Erythroblast (primary cell): ENCODE data around the gene ZNF618.

ENCODE experiments used
- DNase-seq, 2 experiments: peaks; one replicate each; lab custom pipeline; 2025; lab: John Stamatoyannopoulos, UW
- GATA1 ChIP-seq: IDR thresholded peaks from 2 replicates; pipeline ENCODE4 v1.6.1; 2011; ENCODE audit warnings: low read depth, mild to moderate bottlenecking, control low read depth, low read length, moderate library complexity
- POLR2A ChIP-seq: IDR thresholded peaks from 2 replicates; pipeline ENCODE4 v1.6.1; 2011; ENCODE audit warnings: mild to moderate bottlenecking, low read length

Gene ZNF618

GRCh38 chr9:114054191-114054690, 178.1 kb downstream of the ZNF618 start:
- TF ChIP-seq POLR2A (no peak), GATA1 (no peak)
- DNase-seq = no peak

GRCh38 chr9:114055061-114055460, 179.0 kb downstream of the ZNF618 start:
- DNase-seq = no peak
- TF ChIP-seq POLR2A (no peak), GATA1 (no peak)

- no peak for DNase-seq
- TF ChIP-seq GATA1 = no peak
- TF ChIP-seq POLR2A = no peak
Measured at GRCh38 chr9:114055894-114056293, 179.8 kb downstream of the ZNF618 start.

GRCh38 chr9:114056527-114056926, 180.4 kb downstream of the ZNF618 start:
- TF ChIP-seq POLR2A (no peak), GATA1 (no peak)
- no peak for DNase-seq

- TF ChIP-seq GATA1 (no peak), POLR2A (no peak)
- no peak for DNase-seq
Measured at GRCh38 chr9:114057161-114057885, 181.2 kb downstream of the ZNF618 start.

GRCh38 chr9:114058688-114059046, 182.6 kb downstream of the ZNF618 start:
- TF ChIP-seq GATA1 (no peak), POLR2A (no peak)

GRCh38 chr9:114059047-114059803, 183.1 kb downstream of the ZNF618 start:
- no peak for DNase-seq
- TF ChIP-seq GATA1 = no peak
- TF ChIP-seq POLR2A = no peak

More at GRCh38 chr9:114058688-114059046, 182.6 kb downstream of the ZNF618 start:
- DNase-seq = no peak

GRCh38 chr9:114060070-114060469, 184.0 kb downstream of the ZNF618 start:
- no peak for DNase-seq
- no peak for TF ChIP-seq GATA1
- no peak for TF ChIP-seq POLR2A

- no peak for DNase-seq
- TF ChIP-seq POLR2A (no peak), GATA1 (no peak)
Measured at GRCh38 chr9:114060711-114061110, 184.6 kb downstream of the ZNF618 start.

- no peak for DNase-seq
- no peak for TF ChIP-seq GATA1
- no peak for TF ChIP-seq POLR2A
Measured at GRCh38 chr9:114061292-114061691, 185.2 kb downstream of the ZNF618 start.

GRCh38 chr9:114061830-114062474, 185.8 kb downstream of the ZNF618 start:
- no peak for DNase-seq
- no peak for TF ChIP-seq POLR2A
- TF ChIP-seq GATA1 = no peak

- no peak for TF ChIP-seq POLR2A
- no peak for TF ChIP-seq GATA1
- no peak for DNase-seq
Measured at GRCh38 chr9:114065304-114065703, 189.2 kb downstream of the ZNF618 start.

GRCh38 chr9:114069476-114070187, 193.5 kb downstream of the ZNF618 start:
- no peak for DNase-seq
- TF ChIP-seq GATA1 (no peak), POLR2A (no peak)
